Measurements from ENCODE around the gene NCBP2.

The NCBP2 gene

GRCh38 chr3:196971094-196971698 lies 28.9 kb upstream of the NCBP2 start:
- Mint-ChIP-seq H3K36me3 (ENCODE audit: low read depth) (no peaks in the 10 kb centered on the region), H3K27me3 (peaks cover 14% of the 10 kb centered on the region), H3K4me3 (no peak overlapping the region), H3K4me1 (ENCODE audit: low read depth) (peaks cover 15% of the 10 kb centered on the region), H3K27ac (no peak overlapping the region), H3K9me3 (no peaks in the 10 kb centered on the region)

DNA sequence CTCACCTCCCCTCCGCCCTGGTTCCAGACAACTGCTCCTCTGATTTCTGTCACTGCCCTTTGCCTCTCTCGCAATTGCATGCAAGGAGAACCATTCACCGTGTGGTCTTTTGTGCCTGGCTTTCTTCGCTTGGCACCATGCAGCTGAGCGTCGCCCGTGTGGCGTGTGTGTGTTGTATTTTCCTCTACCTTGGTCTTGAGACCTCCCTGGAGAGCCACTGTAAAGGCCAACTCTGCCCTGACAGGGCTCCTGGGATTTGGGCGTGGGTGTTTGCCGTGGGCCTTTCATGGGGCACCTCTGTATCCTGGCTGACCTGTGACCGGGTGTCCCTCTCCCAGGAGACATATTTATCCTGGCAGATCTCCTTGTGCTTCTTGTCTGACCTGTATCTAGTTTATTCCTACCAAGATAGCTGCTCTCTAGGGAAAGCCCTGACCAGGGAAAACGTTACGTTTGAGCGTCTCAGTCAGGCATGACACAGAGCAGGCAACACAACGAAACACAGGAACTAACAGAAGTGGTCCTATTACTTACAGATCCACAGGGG lies 28.3 kb upstream of the NCBP2 start:
- Mint-ChIP-seq H3K4me3 (peak overlapping the region; percentile 68), H3K27ac (peak overlapping the region; percentile 67), H3K9me3 (no peaks in the 10 kb centered on the region), H3K4me1 (ENCODE audit: low read depth) (peaks cover 15% of the 10 kb centered on the region), H3K27me3 (peaks cover 14% of the 10 kb centered on the region), H3K36me3 (ENCODE audit: low read depth) (no peaks in the 10 kb centered on the region)

DNA sequence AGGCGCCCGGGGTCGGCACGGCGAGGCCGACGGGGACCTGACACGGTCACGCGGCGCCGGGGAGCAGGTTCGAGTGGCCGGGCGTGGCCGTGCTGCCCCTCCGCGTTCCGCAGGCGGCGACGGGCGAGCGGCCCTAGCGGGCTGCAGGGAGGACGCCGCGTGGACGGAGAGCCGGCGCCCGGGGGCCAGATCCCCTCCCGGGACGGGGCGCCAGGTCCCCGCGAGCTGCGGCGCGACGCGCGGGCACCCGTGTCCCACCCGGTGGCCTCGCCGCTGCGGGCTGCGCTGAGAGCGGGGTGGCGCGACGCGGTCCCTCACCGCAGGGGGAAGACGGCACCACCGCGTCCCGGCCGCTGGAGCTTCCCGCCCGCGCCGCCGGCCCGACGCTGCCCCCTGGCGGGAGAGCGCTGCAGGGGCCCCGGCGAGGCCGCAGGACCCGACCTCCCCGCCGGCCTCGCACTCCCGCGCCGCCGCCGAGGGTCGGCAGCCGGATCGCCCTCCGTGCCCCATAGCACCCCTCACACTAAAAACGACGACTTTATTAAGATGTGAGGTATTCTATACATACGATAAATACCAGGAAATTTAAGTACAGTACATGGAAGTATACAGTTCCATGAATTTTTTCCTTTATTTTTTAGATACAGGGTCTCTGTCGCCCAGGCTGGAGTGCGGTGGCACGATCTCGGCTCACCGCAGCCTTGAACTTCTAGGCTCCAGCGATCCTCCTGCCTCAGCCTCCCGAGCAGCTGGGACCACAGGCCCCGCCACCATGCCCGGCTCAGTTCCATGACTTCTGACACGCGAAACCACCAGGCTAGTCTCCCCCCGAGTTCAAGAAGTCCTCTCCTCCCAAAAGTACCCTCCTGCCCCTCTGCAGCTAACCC lies 27.6 kb upstream of the NCBP2 start:
- Mint-ChIP-seq H3K4me3 (peak overlapping the region; percentile 68), H3K4me1 (ENCODE audit: low read depth) (peaks cover 15% of the 10 kb centered on the region), H3K27me3 (peaks cover 14% of the 10 kb centered on the region), H3K36me3 (ENCODE audit: low read depth) (no peaks in the 10 kb centered on the region), H3K27ac (peak overlapping the region; percentile 67), H3K9me3 (no peaks in the 10 kb centered on the region)

- H3K4me1 Mint-ChIP-seq (ENCODE audit: low read depth): peaks cover 15% of the 10 kb centered on the region
- H3K4me3 Mint-ChIP-seq: peak overlapping the region; percentile 71
- no peak overlapping the region for H3K27ac Mint-ChIP-seq
- no peaks in the 10 kb centered on the region for H3K9me3 Mint-ChIP-seq
- no peaks in the 10 kb centered on the region for H3K36me3 Mint-ChIP-seq (ENCODE audit: low read depth)
- peaks cover 14% of the 10 kb centered on the region for H3K27me3 Mint-ChIP-seq
Observed at GRCh38 chr3:196969134-196969659, 26.9 kb upstream of the NCBP2 start.

GRCh38 chr3:196968233-196969133 lies 26.2 kb upstream of the NCBP2 start, which contains the start of gene PIGZ:
Gene PIGZ, minus strand, starts transcription at chr3:196968833. Its CDS starts 16,802 bp downstream, at chr3:196952031.
- H3K27ac Mint-ChIP-seq: peak within 1 kb of the TSS; percentile 16
- H3K9me3 Mint-ChIP-seq: no peaks in the 10 kb centered on the region
- peaks cover 15% of the 10 kb centered on the region for H3K4me1 Mint-ChIP-seq (ENCODE audit: low read depth)
- peak within 1 kb of the TSS; percentile 71 for H3K4me3 Mint-ChIP-seq
- no peaks in the 10 kb centered on the region for H3K36me3 Mint-ChIP-seq (ENCODE audit: low read depth)
- H3K27me3 Mint-ChIP-seq: peaks cover 14% of the 10 kb centered on the region

DNA sequence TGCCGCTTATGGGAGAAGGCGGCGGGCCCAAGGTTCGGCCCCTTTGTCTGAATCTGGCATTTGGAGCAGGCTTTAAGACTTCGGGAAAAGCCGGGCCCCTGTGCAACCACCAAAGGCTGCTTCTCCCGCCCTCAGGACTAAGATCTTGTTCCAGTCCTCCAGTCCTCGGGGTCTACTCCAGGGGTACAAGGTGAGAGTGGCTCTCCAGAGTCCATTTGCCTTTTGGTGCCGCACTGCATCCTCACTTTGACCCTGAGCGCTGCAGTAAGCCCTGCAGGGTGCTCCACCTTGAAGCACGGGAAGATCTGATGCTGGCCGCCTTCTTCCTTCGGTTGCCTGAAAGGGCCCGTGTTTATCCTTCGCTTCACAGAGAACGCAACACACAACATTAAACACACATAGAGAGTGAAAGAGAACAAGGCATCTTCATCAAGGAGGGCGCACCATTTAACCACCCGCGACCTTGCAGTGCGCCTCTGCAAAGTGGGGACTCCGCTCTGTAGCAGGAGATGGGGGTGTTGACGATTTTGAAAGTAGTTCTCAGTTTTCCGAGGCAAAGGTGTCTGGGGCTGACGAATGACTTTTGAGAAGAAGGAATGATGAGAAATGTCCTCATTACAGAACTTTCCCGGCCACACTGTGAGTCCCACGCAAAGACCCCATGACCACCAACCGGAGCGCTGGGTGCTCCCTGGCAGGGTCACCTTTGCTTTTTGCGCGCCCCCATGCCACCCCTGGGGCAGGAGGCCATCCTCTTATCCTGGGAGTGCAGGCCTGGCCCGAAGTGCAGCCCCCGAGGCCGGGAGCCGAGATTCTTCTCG lies 25.3 kb upstream of the NCBP2 start:
- peaks cover 14% of the 10 kb centered on the region for H3K27me3 Mint-ChIP-seq
- peak overlapping the region; percentile 16 for H3K27ac Mint-ChIP-seq

GRCh38 chr3:196966526-196967401 lies 24.4 kb upstream of the NCBP2 start:
- no peaks in the 10 kb centered on the region for H3K9me3 Mint-ChIP-seq
- no peaks in the 10 kb centered on the region for H3K36me3 Mint-ChIP-seq (ENCODE audit: low read depth)
- no peak overlapping the region for H3K27ac Mint-ChIP-seq
- H3K4me1 Mint-ChIP-seq (ENCODE audit: low read depth): peaks cover 15% of the 10 kb centered on the region
- peaks cover 14% of the 10 kb centered on the region for H3K27me3 Mint-ChIP-seq
- no peak overlapping the region for H3K4me3 Mint-ChIP-seq

More for the DNA sequence above, 25.3 kb upstream of the NCBP2 start:
- Mint-ChIP-seq H3K9me3 (no peaks in the 10 kb centered on the region), H3K36me3 (ENCODE audit: low read depth) (no peaks in the 10 kb centered on the region), H3K4me1 (ENCODE audit: low read depth) (peaks cover 15% of the 10 kb centered on the region), H3K4me3 (peak overlapping the region; percentile 65)

DNA sequence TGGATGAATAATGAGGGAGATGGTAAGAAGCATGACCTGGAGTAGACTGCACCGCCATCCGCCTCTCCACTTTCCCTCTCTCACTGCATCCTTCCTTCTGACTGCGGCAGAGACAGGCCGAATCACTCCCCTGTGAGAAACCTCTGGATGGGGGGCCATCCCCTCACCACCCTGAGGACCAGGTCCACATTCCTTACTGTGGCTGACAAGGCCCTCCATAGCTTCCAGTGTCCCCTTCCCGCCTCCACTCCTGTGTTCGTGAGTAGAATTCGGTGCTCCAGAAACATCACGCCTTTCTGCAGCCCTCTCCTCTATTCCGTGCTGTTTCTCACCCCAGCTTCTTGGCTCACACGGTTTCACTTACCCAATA lies 23.5 kb upstream of the NCBP2 start:
- H3K9me3 Mint-ChIP-seq: no peaks in the 10 kb centered on the region
- H3K4me1 Mint-ChIP-seq (ENCODE audit: low read depth): peaks cover 15% of the 10 kb centered on the region
- H3K36me3 Mint-ChIP-seq (ENCODE audit: low read depth): no peaks in the 10 kb centered on the region
- no peak overlapping the region for H3K4me3 Mint-ChIP-seq
- H3K27ac Mint-ChIP-seq: no peak overlapping the region
- peaks cover 11% of the 10 kb centered on the region for H3K27me3 Mint-ChIP-seq

DNA sequence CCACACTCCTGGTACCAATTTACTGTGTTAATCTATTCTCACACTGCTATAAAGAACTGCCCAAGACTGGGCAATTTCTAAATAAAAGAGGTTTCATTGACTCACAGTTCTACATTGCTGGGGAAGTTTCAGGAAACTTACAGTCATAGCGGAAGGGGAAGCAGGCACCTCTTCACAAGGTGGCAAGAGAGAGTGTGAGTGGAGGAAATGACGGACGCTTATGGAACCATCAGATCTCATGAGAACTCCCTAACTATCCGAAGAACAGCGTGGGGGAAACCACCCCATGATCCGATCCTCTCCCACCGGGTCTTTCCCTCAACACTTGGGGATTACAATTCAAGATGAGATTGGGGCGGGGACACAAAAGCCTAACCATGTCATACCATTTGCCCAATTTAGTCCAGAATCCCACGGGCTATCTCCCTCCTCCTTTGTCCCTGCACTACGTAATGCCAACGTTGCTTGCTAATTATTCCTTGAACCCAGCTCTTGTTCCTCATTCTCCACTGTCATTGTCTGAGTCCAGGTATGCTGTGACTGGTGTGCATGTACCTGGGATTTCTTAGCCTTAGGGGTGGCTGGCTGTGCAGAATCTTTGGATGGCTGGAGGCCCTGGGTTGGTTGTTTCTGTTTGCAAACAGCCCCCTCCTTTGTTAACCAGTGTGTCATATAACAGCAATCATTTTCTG lies 22.9 kb upstream of the NCBP2 start:
- no peaks in the 10 kb centered on the region for H3K9me3 Mint-ChIP-seq
- no peak overlapping the region for H3K4me3 Mint-ChIP-seq
- no peak overlapping the region for H3K27ac Mint-ChIP-seq
- peaks cover 6% of the 10 kb centered on the region for H3K27me3 Mint-ChIP-seq
- H3K4me1 Mint-ChIP-seq (ENCODE audit: low read depth): peaks cover 12% of the 10 kb centered on the region
- no peaks in the 10 kb centered on the region for H3K36me3 Mint-ChIP-seq (ENCODE audit: low read depth)

- Mint-ChIP-seq H3K4me3 (no peak overlapping the region), H3K9me3 (no peaks in the 10 kb centered on the region), H3K27me3 (peaks cover 5% of the 10 kb centered on the region), H3K27ac (no peak overlapping the region), H3K36me3 (ENCODE audit: low read depth) (no peaks in the 10 kb centered on the region), H3K4me1 (ENCODE audit: low read depth) (peaks cover 9% of the 10 kb centered on the region)
Observed at GRCh38 chr3:196963631-196963953, 21.3 kb upstream of the NCBP2 start.

DNA sequence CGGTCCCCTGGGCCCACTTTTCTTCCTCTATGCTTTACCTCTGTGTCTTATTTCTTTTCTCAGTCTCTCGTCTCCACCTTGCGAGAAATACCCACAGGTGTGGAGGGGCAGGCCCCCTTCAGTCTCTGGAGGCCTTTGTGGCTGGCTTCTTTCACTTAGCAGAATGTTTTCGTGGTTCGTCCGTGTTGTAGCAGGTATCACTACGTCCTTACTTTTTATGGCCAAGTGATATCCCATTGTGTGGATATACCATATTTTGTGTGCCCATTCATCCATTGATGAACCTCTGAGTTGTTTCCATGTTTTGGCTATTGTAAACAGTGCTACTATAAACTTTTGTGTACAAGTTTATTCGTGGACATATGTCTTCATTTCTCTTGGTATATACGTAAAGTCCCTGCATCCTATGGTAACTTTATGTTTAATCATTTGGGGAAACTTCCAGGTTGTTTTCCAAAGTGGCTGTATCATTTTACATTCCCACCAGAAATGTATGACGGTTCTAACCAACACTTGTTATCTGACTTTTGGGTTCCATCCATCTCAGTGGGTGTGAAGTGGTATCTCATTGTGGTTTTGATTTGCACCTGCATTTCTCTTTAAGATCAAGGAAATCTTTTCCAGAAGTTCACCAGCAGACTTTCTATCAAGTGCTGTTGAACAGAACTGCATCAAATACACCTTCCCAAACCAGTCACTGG lies 20.8 kb upstream of the NCBP2 start:
- Mint-ChIP-seq H3K4me1 (ENCODE audit: low read depth) (peaks cover 7% of the 10 kb centered on the region), H3K9me3 (no peaks in the 10 kb centered on the region), H3K36me3 (ENCODE audit: low read depth) (no peaks in the 10 kb centered on the region), H3K27me3 (peaks cover 5% of the 10 kb centered on the region), H3K27ac (no peak overlapping the region), H3K4me3 (no peak overlapping the region)

Measured in stimulated activated naive CD8-positive, alpha-beta T cell treated with anti-CD3 and anti-CD28 coated beads, Interleukin-15, Interleukin-2, amounts not matched to agents 100 ng/mL and 50 ng/mL, for 24 hours (primary cell).